GM12874 (cell line): Measurements from ENCODE around the gene HEXIM1.
A peak's percentile ranks its signal among the peaks of the same experiment; 100 is the strongest.

Experiments
- CTCF ChIP-seq: IDR thresholded peaks from 2 replicates; pipeline ENCODE4 v1.5.1; 2011; ENCODE audit warnings: low read depth, mild to moderate bottlenecking, control low read depth, low read length, moderate library complexity; ENCODE audit not compliant: insufficient read depth

The HEXIM1 gene

GRCh38 chr17:45146890-45147580, 1.2 kb upstream of the HEXIM1 start:
- TF ChIP-seq CTCF, result no peak

GRCh38 chr17:45147581-45148182, 593 bp upstream of the HEXIM1 start:
- no peak for TF ChIP-seq CTCF

GRCh38 chr17:45149037-45149668, 878 bp downstream of the HEXIM1 start:
- TF ChIP-seq CTCF, result peak; percentile 91

GRCh38 chr17:45149669-45150664, 1.7 kb downstream of the HEXIM1 start:
- TF ChIP-seq CTCF, result no peak

- no peak for TF ChIP-seq CTCF
Measured at GRCh38 chr17:45150911-45151809, 2.9 kb downstream of the HEXIM1 start.

- no peak for TF ChIP-seq CTCF
Measured at GRCh38 chr17:45155029-45155428, 6.8 kb downstream of the HEXIM1 start.
